ENCODE results near the gene MEGF8.

Gene MEGF8

GRCh38 chr19:42353341-42354015 is 28.0 kb downstream of the MEGF8 start:
- no peak for DNase-seq (ENCODE audit: low read depth in 2 of 3, low spot score in 2 of 3)

- no peak for DNase-seq (ENCODE audit: low read depth in 2 of 3, low spot score in 2 of 3)
These were observed 30.5 kb downstream of the MEGF8 start for GRCh38 chr19:42355896-42356295.

DNA sequence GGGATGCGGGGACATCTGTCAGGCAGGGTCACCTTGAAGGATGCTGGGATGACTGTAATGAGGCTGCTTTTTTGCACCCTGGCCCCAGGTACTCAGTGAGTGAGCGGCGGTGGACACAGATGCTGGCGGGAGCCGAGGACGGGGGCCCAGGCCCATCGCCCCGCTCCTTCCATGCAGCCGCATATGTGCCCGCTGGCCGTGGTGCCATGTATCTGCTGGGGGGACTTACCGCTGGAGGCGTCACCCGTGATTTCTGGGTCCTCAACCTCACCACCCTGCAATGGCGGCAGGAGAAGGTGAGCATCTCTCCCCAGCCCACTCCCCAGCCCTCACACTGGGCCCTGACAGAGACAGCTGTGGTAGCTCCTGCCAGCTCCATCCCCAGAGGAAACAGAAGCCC is 31.3 kb downstream of the MEGF8 start:
- DNase-seq (ENCODE audit: low read depth in 2 of 3, low spot score in 2 of 3): no peak

GRCh38 chr19:42357290-42357689 is 31.9 kb downstream of the MEGF8 start:
- no peak for DNase-seq (ENCODE audit: low read depth in 2 of 3, low spot score in 2 of 3)

GRCh38 chr19:42360787-42361544 is 35.5 kb downstream of the MEGF8 start:
- DNase-seq (ENCODE audit: low read depth in 2 of 3, low spot score in 2 of 3): no peak

- no peak for DNase-seq (ENCODE audit: low read depth in 2 of 3, low spot score in 2 of 3)
These were observed 36.1 kb downstream of the MEGF8 start for GRCh38 chr19:42361545-42361910.

DNA sequence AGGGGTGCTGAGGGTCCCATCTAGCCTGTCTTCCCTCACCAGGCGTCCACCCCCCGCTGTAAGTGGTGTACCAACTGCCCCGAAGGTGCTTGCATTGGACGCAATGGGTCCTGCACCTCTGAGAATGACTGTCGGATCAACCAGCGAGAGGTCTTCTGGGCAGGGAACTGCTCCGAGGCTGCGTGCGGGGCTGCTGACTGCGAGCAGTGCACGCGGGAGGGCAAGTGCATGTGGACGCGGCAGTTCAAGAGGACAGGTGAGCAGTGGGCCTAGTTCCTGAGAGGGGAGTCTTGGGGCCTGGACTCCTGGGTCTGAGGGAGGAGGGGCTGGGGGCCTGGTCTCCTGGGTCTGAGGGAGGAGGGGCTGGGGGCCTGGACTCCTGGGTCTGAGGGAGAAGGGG is 36.9 kb downstream of the MEGF8 start:
- DNase-seq (ENCODE audit: low read depth in 2 of 3, low spot score in 2 of 3): no peak

DNA sequence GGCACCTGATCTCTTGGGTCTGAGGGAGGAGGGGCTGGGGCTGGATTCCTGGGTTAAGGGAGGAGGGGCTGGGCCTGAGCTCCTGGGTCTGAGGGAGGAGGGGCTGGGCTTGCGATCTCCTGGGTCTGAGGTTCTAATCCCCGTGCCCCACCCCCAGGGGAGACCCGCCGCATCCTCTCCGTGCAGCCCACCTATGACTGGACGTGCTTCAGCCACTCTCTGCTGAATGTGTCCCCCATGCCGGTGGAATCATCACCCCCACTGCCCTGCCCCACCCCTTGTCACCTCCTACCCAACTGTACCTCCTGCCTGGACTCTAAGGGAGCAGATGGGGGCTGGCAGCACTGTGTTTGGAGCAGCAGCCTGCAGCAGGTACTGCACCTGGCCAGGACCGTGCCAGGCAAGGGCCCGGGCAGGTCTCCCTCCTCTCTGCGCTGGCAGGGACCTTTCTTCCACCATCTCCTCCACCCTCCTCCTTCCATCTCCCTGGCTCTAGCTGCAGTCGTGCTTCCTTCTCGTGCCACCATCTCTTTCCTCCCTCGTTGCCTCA is 37.5 kb downstream of the MEGF8 start:
- no peak for DNase-seq (ENCODE audit: low read depth in 2 of 3, low spot score in 2 of 3)

- DNase-seq (ENCODE audit: low read depth in 2 of 3, low spot score in 2 of 3): no peak
These were observed 38.3 kb downstream of the MEGF8 start for GRCh38 chr19:42363614-42364346.

GRCh38 chr19:42366673-42367072 is 41.2 kb downstream of the MEGF8 start:
- DNase-seq (ENCODE audit: low read depth in 2 of 3, low spot score in 2 of 3): no peak

GRCh38 chr19:42367929-42368328 is 42.5 kb downstream of the MEGF8 start:
- no peak for DNase-seq (ENCODE audit: low read depth in 2 of 3, low spot score in 2 of 3)

GRCh38 chr19:42368360-42368759 is 42.9 kb downstream of the MEGF8 start:
- no peak for DNase-seq (ENCODE audit: low read depth in 2 of 3, low spot score in 2 of 3)

DNA sequence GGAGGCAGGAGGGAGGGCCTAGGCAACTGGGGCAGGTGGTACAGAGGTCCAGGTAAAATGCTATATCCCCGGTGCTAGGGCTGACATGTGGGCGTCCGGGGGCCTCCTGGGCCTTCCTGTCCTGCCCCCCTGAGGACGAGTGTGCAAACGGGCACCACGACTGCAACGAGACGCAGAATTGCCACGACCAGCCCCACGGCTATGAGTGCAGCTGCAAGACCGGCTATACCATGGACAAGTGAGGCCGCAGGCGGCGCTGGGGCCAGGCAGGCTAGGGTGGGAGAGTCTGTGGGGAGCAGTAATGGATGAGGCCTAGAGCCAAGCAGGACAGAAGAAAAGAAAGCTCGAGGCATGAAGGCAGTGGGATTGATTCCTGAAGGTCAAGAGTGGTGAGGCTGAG is 43.3 kb downstream of the MEGF8 start:
- DNase-seq (ENCODE audit: low read depth in 2 of 3, low spot score in 2 of 3): no peak

GRCh38 chr19:42369433-42370067 is 44.1 kb downstream of the MEGF8 start:
- no peak for DNase-seq (ENCODE audit: low read depth in 2 of 3, low spot score in 2 of 3)

DNA sequence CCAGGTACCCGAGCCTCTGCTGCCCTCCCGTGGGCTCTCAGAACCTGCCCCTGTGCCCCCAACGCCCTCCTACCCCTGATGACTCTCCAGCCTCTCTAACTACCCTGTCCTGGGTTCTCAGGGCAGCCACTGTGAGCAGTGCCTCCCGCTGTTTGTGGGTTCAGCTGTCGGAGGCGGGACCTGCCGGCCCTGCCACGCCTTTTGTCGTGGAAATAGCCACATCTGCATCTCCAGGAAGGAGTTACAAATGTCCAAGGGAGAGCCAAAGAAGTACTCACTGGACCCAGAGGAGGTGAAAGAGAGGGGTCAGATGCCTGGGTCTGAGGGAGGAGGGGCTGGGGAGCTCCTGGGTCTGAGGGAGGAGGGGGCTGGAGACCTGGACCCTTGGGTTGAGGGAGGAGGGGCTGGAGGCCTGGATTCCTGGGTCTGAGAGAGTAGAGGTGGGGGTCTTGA is 44.7 kb downstream of the MEGF8 start:
- no peak for DNase-seq (ENCODE audit: low read depth in 2 of 3, low spot score in 2 of 3)

DNA sequence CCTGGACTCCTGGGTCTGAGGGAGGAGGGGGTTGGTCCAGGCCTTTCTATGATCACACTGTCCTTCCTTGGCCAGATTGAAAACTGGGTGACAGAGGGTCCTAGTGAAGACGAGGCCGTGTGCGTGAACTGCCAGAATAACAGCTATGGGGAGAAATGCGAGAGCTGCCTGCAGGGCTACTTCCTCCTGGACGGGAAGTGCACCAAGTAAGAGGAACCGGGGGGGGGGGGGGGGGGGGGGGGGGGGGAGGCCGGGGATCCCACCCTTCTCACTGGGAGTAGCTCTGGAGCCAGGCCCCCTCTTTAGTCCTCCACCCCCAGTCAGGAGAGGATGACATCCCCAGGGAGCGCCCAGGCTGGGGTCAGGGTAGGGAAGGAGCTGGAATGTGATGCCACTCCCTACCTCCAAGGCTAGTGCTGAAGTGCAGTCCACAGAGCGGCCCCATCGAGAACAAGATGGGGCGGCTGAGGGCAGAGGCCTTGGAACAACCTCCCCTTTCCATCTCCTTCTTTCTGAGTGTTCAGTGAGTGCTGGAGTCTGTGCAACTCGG is 45.3 kb downstream of the MEGF8 start:
- no peak for DNase-seq (ENCODE audit: low read depth in 2 of 3, low spot score in 2 of 3)

- DNase-seq (ENCODE audit: low read depth in 2 of 3, low spot score in 2 of 3): no peak
These were observed 49.5 kb downstream of the MEGF8 start for GRCh38 chr19:42374826-42375376.

- DNase-seq (ENCODE audit: low read depth in 2 of 3, low spot score in 2 of 3): no peak
These were observed 50.2 kb downstream of the MEGF8 start for GRCh38 chr19:42375415-42376176.

DNA sequence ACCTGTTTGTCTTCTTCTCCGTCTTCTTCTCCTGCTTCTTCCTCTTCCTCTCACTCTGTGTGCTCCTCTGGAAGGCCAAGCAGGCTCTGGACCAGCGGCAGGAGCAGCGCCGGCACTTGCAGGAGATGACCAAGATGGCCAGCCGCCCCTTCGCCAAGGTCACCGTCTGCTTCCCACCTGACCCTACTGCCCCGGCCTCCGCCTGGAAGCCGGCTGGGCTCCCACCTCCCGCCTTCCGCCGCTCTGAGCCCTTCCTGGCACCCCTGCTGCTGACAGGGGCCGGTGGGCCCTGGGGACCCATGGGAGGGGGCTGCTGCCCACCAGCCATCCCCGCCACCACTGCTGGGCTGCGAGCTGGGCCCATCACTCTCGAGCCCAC is 50.7 kb downstream of the MEGF8 start:
- DNase-seq (ENCODE audit: low read depth in 2 of 3, low spot score in 2 of 3): no peak
